Neural progenitor cell (in vitro differentiated cells): ENCODE results near the gene SUPT3H. TPM values are rescaled to one million over a fixed set of nuclear protein-coding genes. Genes with fewer than 3 reads are reported as not detected.

Experiments
- DNase-seq: peaks from one replicate; pipeline ENCODE4 v3.0.0-alpha.2; 2016; ENCODE audit warnings: low spot score
- H2AFZ ChIP-seq: fragments of 200-600 bp; sonication (generic); replicated peaks from 2 replicates; pipeline ENCODE4 v1.6.1; 2016; ENCODE audit warnings: antibody characterized with exemption
- H3F3A ChIP-seq: fragments of 200-600 bp; sonication (generic); 2 replicates; pipeline ENCODE4 v1.6.1; 2016; ENCODE audit warnings: antibody characterized with exemption, low read depth
- H3K27ac ChIP-seq: fragments of 200-600 bp; sonication (generic); 2 replicates; pipeline ENCODE4 v1.5.1; 2016; ENCODE audit warnings: mild to moderate bottlenecking
- H3K27me3 ChIP-seq: fragments of 200-600 bp; sonication (generic); 2 replicates; pipeline ENCODE4 v1.6.1; 2016; ENCODE audit warnings: mild to moderate bottlenecking, moderate library complexity
- H3K36me3 ChIP-seq: fragments of 200-600 bp; sonication (generic); 2 replicates; pipeline ENCODE4 v1.5.1; 2016
- H3K4me1 ChIP-seq: fragments of 200-600 bp; sonication (generic); 2 replicates; pipeline ENCODE4 v1.6.1; 2016; ENCODE audit warnings: mixed run types
- H3K4me2 ChIP-seq: fragments of 200-600 bp; sonication (generic); 2 replicates; pipeline ENCODE4 v1.6.1; 2016
- H3K4me3 ChIP-seq: fragments of 200-600 bp; sonication (generic); 2 replicates; pipeline ENCODE4 v1.5.1; 2016
- H3K79me2 ChIP-seq: fragments of 200-600 bp; sonication (generic); 2 replicates; pipeline ENCODE4 v1.6.1; 2016; ENCODE audit warnings: low read depth
- H3K9ac ChIP-seq: fragments of 200-600 bp; sonication (generic); 2 replicates; pipeline ENCODE4 v1.6.1; 2016
- H3K9me3 ChIP-seq: fragments of 200-600 bp; sonication (generic); 2 replicates; pipeline ENCODE4 v1.5.1; 2016; ENCODE audit warnings: low read depth
- H4K20me1 ChIP-seq: fragments of 200-600 bp; sonication (generic); 2 replicates; pipeline ENCODE4 v1.6.1; 2016; ENCODE audit warnings: low read depth
- H3K27ac Mint-ChIP-seq: 3 replicates; pipeline ENCODE4 v1.8.0; 2021; ENCODE audit warnings: mixed read lengths
- H3K27me3 Mint-ChIP-seq: 2 replicates; pipeline ENCODE4 v1.8.0; 2022; ENCODE audit warnings: low read depth, mild to moderate bottlenecking, inconsistent platforms, moderate library complexity, mixed read lengths; ENCODE audit not compliant: insufficient read depth
- H3K36me3 Mint-ChIP-seq: 3 replicates; pipeline ENCODE4 v1.8.0; 2021; ENCODE audit warnings: mixed read lengths
- H3K4me1 Mint-ChIP-seq: 3 replicates; pipeline ENCODE4 v1.8.0; 2021; ENCODE audit warnings: mixed read lengths
- H3K4me3 Mint-ChIP-seq: 3 replicates; pipeline ENCODE4 v1.8.0; 2021; ENCODE audit warnings: mild to moderate bottlenecking, moderate library complexity, mixed read lengths
- H3K9me3 Mint-ChIP-seq: 3 replicates; pipeline ENCODE4 v1.8.0; 2020; ENCODE audit warnings: mixed read lengths
- EZH2 ChIP-seq: fragments of 200-600 bp; sonication (generic); IDR thresholded peaks from 2 replicates; pipeline ENCODE4 v1.6.1; 2017; ENCODE audit warnings: antibody characterized with exemption, mild to moderate bottlenecking, moderate library complexity
- EZH2phosphoT487 ChIP-seq: fragments of 200-600 bp; sonication (generic); IDR thresholded peaks from 2 replicates; pipeline ENCODE4 v1.6.1; 2017; ENCODE audit warnings: antibody characterized with exemption
- total RNA-seq: library from RNA; depleted of rRNA; stranded (reverse); fragments of >200 nt; gene quantifications from 2 replicates; pipeline ENCODE4 v1.2.3, GENCODE V29; 2015; ENCODE audit warnings: low replicate concordance
- TF ChIP-seq, protein P1 (sequence below): fragments of 200-600 bp; sonication (generic); IDR thresholded peaks from 2 replicates; pipeline ENCODE4 v1.5.1; 2017; ENCODE audit warnings: antibody characterized with exemption, mild to moderate bottlenecking

Gene SUPT3H
- total RNA-seq, 1 donor from 2014 or later, result 16.3 TPM

DNA sequence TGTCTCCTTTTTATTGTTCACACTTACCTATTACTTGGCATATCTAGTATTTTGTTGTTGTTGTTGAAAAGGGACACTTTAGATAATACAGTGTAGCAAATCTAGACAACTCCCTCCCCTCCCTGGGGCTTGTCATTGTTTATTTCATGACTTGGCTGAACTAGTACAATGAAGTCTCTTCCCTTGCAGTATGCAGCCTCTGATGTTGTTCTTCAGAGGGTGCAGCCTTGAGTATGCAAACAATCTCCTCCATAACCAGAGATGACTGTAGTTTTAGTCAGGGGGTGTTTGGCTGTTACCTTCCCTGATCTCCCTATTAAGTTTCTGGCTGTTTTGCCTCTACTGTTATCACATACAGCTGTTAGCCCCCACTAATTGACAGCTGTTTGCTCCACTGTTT, 365.0 kb downstream of the SUPT3H start:
- no peak for DNase-seq
- H3K4me1 Mint-ChIP-seq, result no peaks in the 10 kb centered on the region
- Histone ChIP-seq H3F3A (no peaks in the 10 kb centered on the region), H3K9me3 (no peaks in the 10 kb centered on the region), H4K20me1 (no peaks in the 10 kb centered on the region), H3K36me3 (no peaks in the 10 kb centered on the region), H3K27ac (no peak overlapping the region), H3K9ac (no peak overlapping the region), H3K27me3 (no peaks in the 10 kb centered on the region), H3K4me3 (no peak overlapping the region), H3K79me2 (no peaks in the 10 kb centered on the region), H3K4me2 (no peak overlapping the region), H3K4me1 (peaks cover 9% of the 10 kb centered on the region), H2AFZ (no peak overlapping the region)
- no peaks in the 10 kb centered on the region for H3K27me3 Mint-ChIP-seq
- peaks cover 6% of the 10 kb centered on the region for H3K9me3 Mint-ChIP-seq
- H3K27ac Mint-ChIP-seq, result no peak overlapping the region
- TF ChIP-seq EZH2 (no peak), EZH2phosphoT487 (no peak)
- TF ChIP-seq, protein P1, sequence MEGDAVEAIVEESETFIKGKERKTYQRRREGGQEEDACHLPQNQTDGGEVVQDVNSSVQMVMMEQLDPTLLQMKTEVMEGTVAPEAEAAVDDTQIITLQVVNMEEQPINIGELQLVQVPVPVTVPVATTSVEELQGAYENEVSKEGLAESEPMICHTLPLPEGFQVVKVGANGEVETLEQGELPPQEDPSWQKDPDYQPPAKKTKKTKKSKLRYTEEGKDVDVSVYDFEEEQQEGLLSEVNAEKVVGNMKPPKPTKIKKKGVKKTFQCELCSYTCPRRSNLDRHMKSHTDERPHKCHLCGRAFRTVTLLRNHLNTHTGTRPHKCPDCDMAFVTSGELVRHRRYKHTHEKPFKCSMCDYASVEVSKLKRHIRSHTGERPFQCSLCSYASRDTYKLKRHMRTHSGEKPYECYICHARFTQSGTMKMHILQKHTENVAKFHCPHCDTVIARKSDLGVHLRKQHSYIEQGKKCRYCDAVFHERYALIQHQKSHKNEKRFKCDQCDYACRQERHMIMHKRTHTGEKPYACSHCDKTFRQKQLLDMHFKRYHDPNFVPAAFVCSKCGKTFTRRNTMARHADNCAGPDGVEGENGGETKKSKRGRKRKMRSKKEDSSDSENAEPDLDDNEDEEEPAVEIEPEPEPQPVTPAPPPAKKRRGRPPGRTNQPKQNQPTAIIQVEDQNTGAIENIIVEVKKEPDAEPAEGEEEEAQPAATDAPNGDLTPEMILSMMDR, result no peak
- no peak overlapping the region for H3K4me3 Mint-ChIP-seq
- peaks cover 18% of the 10 kb centered on the region for H3K36me3 Mint-ChIP-seq

DNA sequence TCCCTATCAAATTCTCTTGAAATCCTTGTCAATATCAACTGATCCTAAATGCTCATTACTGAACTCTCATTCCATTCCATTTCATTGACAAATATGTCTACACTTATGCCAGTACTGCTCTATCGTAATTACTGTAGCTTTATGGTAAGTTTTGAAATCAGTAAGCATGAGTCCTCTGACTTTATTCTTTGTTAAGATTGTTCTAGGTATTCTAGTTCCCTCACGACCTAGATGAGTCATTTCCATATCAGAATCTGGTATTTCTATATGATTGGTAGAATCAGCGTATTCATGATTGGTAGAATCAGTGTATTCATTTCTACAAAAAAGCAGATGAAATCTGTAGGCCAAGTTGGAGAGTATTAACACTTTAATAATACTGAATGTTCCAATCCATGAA, 368.2 kb downstream of the SUPT3H start:
- Histone ChIP-seq H3K4me1 (peaks cover 9% of the 10 kb centered on the region), H3K27me3 (no peaks in the 10 kb centered on the region), H3K9me3 (no peaks in the 10 kb centered on the region), H3F3A (no peaks in the 10 kb centered on the region), H3K4me3 (no peak overlapping the region), H3K4me2 (no peak overlapping the region), H4K20me1 (no peaks in the 10 kb centered on the region), H3K27ac (no peak overlapping the region), H2AFZ (no peak overlapping the region), H3K36me3 (no peaks in the 10 kb centered on the region), H3K9ac (no peak overlapping the region), H3K79me2 (no peaks in the 10 kb centered on the region)
- Mint-ChIP-seq H3K4me3 (no peak overlapping the region), H3K4me1 (no peaks in the 10 kb centered on the region), H3K27ac (no peak overlapping the region), H3K36me3 (peaks cover 18% of the 10 kb centered on the region), H3K27me3 (no peaks in the 10 kb centered on the region), H3K9me3 (peaks cover 6% of the 10 kb centered on the region)
- TF ChIP-seq EZH2phosphoT487 (no peak), EZH2 (no peak)
- TF ChIP-seq, protein P1, result no peak
- no peak for DNase-seq

DNA sequence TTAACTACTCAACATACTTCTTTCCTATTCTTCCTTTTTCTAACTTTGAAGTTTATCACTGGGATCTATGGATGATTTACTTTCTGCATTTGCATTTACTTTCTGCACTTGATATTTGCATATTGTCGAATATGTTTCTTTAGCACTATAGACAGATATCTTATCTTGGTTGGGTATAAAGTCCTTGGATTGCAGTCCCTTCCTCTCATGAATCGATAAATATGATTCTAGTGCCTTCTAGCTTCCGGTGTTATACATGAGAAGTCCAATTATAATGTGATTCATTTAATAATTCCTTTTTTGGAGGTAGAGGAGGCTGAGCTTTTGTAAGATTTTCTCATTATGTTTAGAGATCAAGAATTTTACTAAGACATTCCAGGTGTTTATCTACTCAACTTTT, 370.8 kb downstream of the SUPT3H start:
- H3K4me2 ChIP-seq, result no peak overlapping the region
- no peaks in the 10 kb centered on the region for H3K36me3 ChIP-seq
- H3K9ac ChIP-seq, result no peak overlapping the region

More for the DNA sequence above, 370.8 kb downstream of the SUPT3H start:
- no peak overlapping the region for H3K27ac Mint-ChIP-seq
- Histone ChIP-seq H3K27me3 (no peaks in the 10 kb centered on the region), H4K20me1 (no peaks in the 10 kb centered on the region), H3K9me3 (no peaks in the 10 kb centered on the region), H2AFZ (no peak overlapping the region), H3K4me3 (no peak overlapping the region), H3K4me1 (no peaks in the 10 kb centered on the region), H3K27ac (no peak overlapping the region), H3K79me2 (no peaks in the 10 kb centered on the region), H3F3A (no peaks in the 10 kb centered on the region)
- no peak for DNase-seq
- no peaks in the 10 kb centered on the region for H3K4me1 Mint-ChIP-seq
- TF ChIP-seq EZH2 (no peak), EZH2phosphoT487 (no peak)
- TF ChIP-seq, protein P1, result no peak
- H3K4me3 Mint-ChIP-seq, result no peak overlapping the region
- H3K27me3 Mint-ChIP-seq, result no peaks in the 10 kb centered on the region
- peaks cover 2% of the 10 kb centered on the region for H3K9me3 Mint-ChIP-seq
- H3K36me3 Mint-ChIP-seq, result peaks cover 8% of the 10 kb centered on the region
